Measurements from ENCODE around the gene DHRS12.
A peak's percentile ranks its signal among the peaks of the same experiment; 100 is the strongest.

The DHRS12 gene

GRCh38 chr13:51780099-51780498, 23.9 kb downstream of the DHRS12 start:
- no peak for DNase-seq

DNA sequence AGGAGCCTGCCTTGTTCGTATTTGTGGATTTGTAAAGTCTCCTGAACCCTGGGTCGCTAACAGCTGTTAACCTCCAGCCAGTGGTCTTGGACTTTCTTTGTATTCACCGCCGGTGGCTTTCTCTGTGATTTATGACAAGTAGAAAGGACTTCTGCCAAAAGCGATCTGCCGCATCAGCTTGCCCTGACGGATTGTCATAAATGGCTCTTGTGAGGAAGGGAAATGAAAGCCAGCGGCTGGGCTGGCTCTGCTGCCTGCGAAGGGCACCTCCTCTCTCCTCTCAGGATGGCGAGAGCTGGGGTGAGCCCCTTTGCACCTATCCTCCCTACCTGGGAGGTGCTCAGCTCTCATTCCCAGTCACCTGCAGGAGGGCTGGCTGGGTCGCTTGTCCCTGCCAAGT, 25.6 kb downstream of the DHRS12 start:
- no peak for DNase-seq

GRCh38 chr13:51777921-51778320, 26.0 kb downstream of the DHRS12 start:
- no peak for DNase-seq

GRCh38 chr13:51776179-51776578, 27.8 kb downstream of the DHRS12 start:
- no peak for DNase-seq

- DNase-seq: no peak
Observed at GRCh38 chr13:51773515-51773914, 30.4 kb downstream of the DHRS12 start.

- no peak for DNase-seq
Observed at GRCh38 chr13:51772781-51773180, 31.2 kb downstream of the DHRS12 start.

DNA sequence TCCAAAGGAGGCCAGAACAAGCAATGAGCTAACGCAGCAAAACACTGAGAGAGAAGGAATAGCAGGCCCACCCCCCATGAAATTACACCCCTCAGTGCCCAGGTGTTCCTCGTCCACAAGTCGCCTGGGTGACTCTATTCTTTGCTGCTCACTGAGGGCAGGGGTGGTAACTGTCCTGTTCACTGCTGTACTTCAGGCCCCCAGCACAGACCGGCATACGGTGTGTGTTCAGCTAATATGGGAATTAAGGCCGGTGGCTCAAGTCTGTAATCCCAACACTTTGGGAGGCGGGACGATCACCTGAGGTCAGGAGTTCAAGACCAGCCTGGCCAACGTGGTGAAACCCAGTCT, 31.9 kb downstream of the DHRS12 start:
- DNase-seq: no peak

- no peak for DNase-seq
Observed at GRCh38 chr13:51771418-51772104, 32.4 kb downstream of the DHRS12 start.

GRCh38 chr13:51770681-51771417, 33.1 kb downstream of the DHRS12 start:
- DNase-seq: no peak

GRCh38 chr13:51770160-51770559, 33.8 kb downstream of the DHRS12 start:
- DNase-seq: no peak

DNA sequence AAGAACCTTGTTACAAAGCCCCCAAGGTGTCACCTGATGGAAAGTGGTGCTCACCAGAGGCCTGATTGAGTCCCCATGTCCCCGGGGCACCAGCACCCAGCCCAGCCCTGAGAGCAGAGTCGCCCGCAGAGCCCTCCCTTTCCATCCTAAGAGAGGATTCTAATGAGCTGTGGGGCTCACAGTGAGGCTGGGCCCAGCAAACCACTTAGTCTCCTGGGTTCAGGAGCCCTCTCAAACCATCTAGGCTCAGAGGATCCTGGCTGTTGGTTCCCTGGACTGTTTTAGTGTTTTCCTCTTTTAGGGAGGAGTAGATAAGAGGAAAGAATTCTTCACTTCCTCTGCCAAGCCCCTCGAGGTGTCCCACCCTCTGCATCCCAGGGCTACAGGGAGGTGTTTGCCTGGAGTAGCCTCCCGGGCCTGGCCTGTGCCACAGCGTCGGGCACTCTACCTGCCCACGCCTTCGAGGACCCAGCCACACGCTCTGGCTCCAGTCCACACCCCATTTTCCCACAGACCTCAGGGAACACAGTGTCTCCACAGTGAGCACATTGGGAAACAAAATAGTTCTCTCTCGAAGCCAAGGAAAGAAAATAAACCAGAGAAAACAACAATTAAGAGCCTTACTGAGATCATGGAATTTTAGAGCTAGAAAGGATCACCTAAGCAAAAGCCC, 34.4 kb downstream of the DHRS12 start:
- DNase-seq: no peak

GRCh38 chr13:51768976-51769375, 35.0 kb downstream of the DHRS12 start:
- no peak for DNase-seq

DNA sequence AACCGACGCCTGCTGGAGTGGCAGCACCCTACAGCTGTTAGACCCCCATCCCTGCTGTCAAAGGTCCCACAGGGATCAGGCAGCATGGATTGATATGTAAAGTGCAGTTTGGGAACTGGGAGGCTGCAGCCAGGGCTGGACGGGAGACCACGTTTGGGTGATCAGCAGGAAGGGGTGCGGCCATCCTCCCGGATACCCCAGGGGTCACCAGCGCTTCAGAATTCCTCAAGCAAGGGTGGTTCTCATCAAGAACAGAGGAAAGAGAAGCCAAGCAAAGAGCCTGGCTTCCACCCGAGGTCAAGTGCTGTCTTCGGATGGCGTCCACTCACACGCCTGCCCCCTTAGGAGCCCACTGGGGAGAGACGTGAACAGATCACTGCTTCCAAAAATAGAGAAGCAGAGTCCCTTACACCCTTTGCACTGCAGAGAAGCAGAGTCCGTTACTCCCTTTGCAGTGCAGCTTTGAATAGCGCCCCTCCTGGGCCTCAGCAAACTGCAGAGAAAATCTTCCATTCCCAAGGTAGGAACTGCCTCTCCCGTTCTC, 35.5 kb downstream of the DHRS12 start:
- no peak for DNase-seq

DNA sequence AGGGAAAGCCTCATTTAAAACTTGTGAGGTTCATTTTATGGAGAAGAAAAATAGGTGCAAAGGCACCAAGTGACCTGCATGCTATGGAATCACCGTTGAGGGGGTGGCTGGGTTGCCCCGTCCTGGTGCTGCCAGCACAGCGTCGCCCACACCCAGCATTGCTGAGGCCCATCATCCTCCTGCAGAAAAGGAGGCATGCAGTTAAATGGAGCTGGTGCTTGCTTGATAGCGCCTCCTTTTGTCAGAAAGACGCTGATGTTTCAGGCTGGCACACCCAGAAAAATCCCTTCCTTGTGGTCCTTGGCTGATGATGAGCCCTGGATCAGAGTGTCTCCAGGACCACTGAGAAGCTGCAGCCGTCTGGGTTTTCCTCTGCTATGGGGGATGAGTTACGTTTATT, 36.9 kb downstream of the DHRS12 start:
- no peak for DNase-seq

- DNase-seq: no peak
Observed at GRCh38 chr13:51765142-51765515, 38.8 kb downstream of the DHRS12 start.

DNA sequence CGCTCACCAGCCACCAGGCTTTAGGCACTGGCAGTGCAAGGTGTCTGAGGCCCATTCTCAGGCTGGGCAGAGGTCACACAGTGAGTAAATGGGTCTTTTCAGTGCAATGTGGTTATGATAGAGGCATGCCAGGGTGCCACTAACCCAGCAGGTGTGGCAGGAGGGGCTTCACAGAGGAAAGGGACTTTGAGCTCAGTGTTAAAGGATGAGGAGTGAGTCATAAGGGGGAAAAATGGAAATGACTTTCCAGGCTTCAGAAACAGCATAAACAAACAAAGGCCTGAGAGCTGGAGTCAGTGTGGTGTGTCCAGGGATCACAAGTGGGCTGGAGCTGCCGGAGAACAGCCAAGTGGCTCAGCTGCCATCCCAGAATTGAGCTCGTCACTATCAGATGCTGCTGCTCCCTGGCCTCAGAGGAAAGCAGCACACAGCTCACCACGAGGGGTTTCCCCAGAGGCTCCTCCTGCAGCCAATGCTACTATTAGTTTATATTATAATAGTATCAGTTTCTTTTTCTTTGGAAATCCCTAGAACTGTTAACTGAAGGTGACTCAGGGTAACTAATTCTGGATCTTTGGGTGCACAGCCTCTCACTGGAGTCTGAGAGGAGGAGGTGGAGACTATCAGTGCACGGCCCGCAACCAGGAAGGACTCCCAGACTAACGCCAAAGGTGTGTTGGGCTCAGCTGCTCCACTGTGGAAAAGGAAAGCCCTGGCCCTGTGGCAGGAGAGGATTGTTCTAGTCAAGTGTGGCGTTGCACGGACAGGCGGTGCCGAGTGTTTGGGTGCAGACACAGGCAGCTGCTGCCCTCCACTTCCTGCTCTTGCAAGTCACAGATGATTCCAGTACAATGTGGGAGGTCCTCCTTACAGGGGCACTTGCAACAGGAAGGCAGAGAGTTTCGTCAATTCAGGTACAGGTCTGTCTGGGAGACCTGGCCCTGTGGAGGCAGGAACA, 39.5 kb downstream of the DHRS12 start:
- peak; percentile 72 for DNase-seq

DNA sequence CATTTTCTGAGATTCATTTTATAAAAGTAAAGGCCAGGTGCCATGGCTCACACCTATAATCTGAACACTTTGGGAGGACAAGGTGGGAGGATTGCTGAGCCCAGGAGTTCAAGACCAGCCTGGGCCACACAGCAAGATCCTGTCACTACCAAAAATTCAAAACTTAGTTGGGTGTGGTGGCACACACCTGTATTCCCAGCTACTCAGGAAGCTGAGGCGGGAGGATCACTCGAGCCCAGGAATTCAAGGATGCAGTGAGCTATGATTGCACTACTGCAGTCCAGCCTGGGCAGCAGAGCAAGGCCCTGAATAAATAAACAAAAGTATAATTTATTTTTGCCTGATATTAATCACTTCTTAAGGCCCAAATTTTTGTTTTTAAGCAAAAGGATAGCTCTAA, 40.5 kb downstream of the DHRS12 start:
- DNase-seq: no peak

GRCh38 chr13:51761643-51762350, 42.2 kb downstream of the DHRS12 start:
- DNase-seq: no peak

DNA sequence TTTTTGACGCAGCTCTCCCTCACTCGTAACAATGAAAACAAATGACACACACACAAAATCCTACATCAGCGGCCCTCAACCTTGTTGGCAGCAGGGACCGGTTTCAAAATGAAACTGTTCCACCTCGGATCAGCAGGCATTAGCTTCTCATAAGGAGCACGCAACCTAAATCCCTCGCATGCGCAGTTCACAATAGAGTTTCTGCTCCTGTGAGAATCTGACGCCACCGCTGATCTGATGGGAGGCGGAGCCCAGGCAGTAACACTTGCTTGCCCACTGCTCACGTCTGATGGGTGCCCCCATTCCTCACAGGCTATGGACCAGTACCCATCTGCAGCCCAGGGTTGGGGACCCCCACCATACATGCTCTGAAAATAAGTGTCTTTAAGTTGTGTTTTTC, 43.4 kb downstream of the DHRS12 start:
- no peak for DNase-seq

DNA sequence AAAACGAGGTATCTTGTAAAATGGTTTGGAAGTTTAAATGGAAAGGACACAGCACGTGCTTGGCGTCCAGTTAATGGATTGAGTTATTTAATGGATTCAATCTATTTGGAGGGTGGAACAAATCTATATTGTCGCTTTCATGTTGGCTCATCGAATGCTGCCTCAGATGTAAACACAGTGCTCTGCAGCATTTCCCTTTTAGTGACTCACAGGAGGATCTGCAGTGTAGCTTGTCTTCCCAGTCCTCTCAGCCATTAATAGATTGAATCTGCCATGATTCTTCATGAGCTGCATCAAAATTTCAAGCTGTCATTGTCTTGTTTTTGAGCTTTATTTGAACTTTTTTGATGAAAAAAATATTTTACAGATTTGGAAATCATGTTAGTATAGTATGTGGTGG, 44.7 kb downstream of the DHRS12 start:
- DNase-seq: no peak

- no peak for DNase-seq
Observed at GRCh38 chr13:51758691-51759090, 45.3 kb downstream of the DHRS12 start.

GRCh38 chr13:51756651-51757050, 47.3 kb downstream of the DHRS12 start:
- no peak for DNase-seq

All from activated CD4-positive, alpha-beta T cell treated with anti-CD3 and anti-CD28 coated beads, Interleukin-2, amount 50 U/mL, for 16 hours (primary cell).